ENCODE measurements around the gene PIMREG. TPM values are rescaled to one million over a fixed set of nuclear protein-coding genes. Genes with fewer than 3 reads are reported as not detected.
A peak's percentile ranks its signal among the peaks of the same experiment; 100 is the strongest.

PIMREG gene
- polyA plus RNA-seq, 3 donors = not detected

- H3K4me2 ChIP-seq (replicated peaks; ENCODE audit: extremely low read depth, low read length, poor library complexity, severe bottlenecking) = no peak overlapping the region
- no peak overlapping the region for H3K4me3 ChIP-seq (replicated peaks in 1 of 3; ENCODE audit: low read depth in 2 of 3, low read length in 3 of 3)
- H3K9me3 ChIP-seq (replicated peaks in 1 of 2; ENCODE audit: control insufficient read depth in 1 of 2, insufficient read depth in 1 of 2, low read length in 2 of 2) = no peaks in the 10 kb centered on the region
- no peaks in the 10 kb centered on the region for H3K36me3 ChIP-seq (replicated peaks in 1 of 2; ENCODE audit: control insufficient read depth in 1 of 2, insufficient read depth in 2 of 2, low read length in 2 of 2)
- TF ChIP-seq CTCF (IDR thresholded peaks at IDR 0.05) = no peak
- intact Hi-C loops (cut with micrococcal nuclease) = no loop called here
- 95% methylated on average over 23 of the region's 23 CpGs for WGBS (ENCODE audit: insufficient coverage)
- Mint-ChIP-seq H3K27me3 (ENCODE audit: low read depth in 3 of 3) (peaks cover 2 to 10% (median 6%) of the 10 kb centered on the region in 3 donors), H3K36me3 (no peaks in the 10 kb centered on the region), H3K4me1 (no peaks in the 10 kb centered on the region), H3K27ac (peak overlapping the region in 1 of 7 donors; percentile 17), H3K4me3 (no peak overlapping the region), H3K9me3 (no peaks in the 10 kb centered on the region)
- H3K9ac ChIP-seq (ENCODE audit: insufficient read depth, low read length, poor library complexity, severe bottlenecking) = no peak overlapping the region
- H3K27ac ChIP-seq (ENCODE audit: low read depth in 1 of 2, low read length in 2 of 2) = no peak overlapping the region
- no peaks in the 10 kb centered on the region for H3K79me2 ChIP-seq (ENCODE audit: insufficient read depth, low read length)
- no peak for DNase-seq
- no peak overlapping the region for H2AFZ ChIP-seq (ENCODE audit: insufficient read depth, low read depth, low read length, poor library complexity, severe bottlenecking)
- H3K4me1 ChIP-seq (ENCODE audit: control insufficient read depth in 1 of 2, insufficient read depth in 2 of 2, low read length in 2 of 2) = no peaks in the 10 kb centered on the region
- H4K20me1 ChIP-seq (ENCODE audit: insufficient read depth, low read length) = no peaks in the 10 kb centered on the region
- H3K27me3 ChIP-seq (ENCODE audit: control insufficient read depth in 2 of 2, insufficient read depth in 2 of 2, low read length in 2 of 2) = no peaks in the 10 kb centered on the region
Measured at GRCh38 chr17:6468051-6468790, 24.0 kb downstream of the PIMREG start.

- Histone ChIP-seq H3K4me1 (ENCODE audit: control insufficient read depth in 1 of 2, insufficient read depth in 2 of 2, low read length in 2 of 2) (no peaks in the 10 kb centered on the region), H3K36me3 (replicated peaks in 1 of 2; ENCODE audit: control insufficient read depth in 1 of 2, insufficient read depth in 2 of 2, low read length in 2 of 2) (no peaks in the 10 kb centered on the region), H3K4me2 (replicated peaks; ENCODE audit: extremely low read depth, low read length, poor library complexity, severe bottlenecking) (no peak overlapping the region), H2AFZ (ENCODE audit: insufficient read depth, low read depth, low read length, poor library complexity, severe bottlenecking) (no peak overlapping the region), H4K20me1 (ENCODE audit: insufficient read depth, low read length) (no peaks in the 10 kb centered on the region), H3K79me2 (ENCODE audit: insufficient read depth, low read length) (no peaks in the 10 kb centered on the region), H3K27me3 (ENCODE audit: control insufficient read depth in 2 of 2, insufficient read depth in 2 of 2, low read length in 2 of 2) (no peaks in the 10 kb centered on the region), H3K9ac (ENCODE audit: insufficient read depth, low read length, poor library complexity, severe bottlenecking) (no peak overlapping the region), H3K27ac (ENCODE audit: low read depth in 1 of 2, low read length in 2 of 2) (no peak overlapping the region), H3K9me3 (replicated peaks in 1 of 2; ENCODE audit: control insufficient read depth in 1 of 2, insufficient read depth in 1 of 2, low read length in 2 of 2) (no peaks in the 10 kb centered on the region), H3K4me3 (replicated peaks in 1 of 3; ENCODE audit: low read depth in 2 of 3, low read length in 3 of 3) (no peak overlapping the region)
- Mint-ChIP-seq H3K27ac (no peak overlapping the region), H3K27me3 (ENCODE audit: low read depth in 3 of 3) (peaks cover 6 to 11% (median 9%) of the 10 kb centered on the region in 3 donors), H3K9me3 (no peaks in the 10 kb centered on the region), H3K4me1 (no peaks in the 10 kb centered on the region), H3K36me3 (no peaks in the 10 kb centered on the region), H3K4me3 (no peak overlapping the region)
- no peak for TF ChIP-seq CTCF (IDR thresholded peaks at IDR 0.05)
- WGBS (ENCODE audit: insufficient coverage) = 91% methylated on average over 17 of the region's 24 CpGs
- intact Hi-C loops (cut with micrococcal nuclease) = loop anchor here (5.0 to 10.0 kb wide), 2 partner anchors 175 to 332 kb away; partner anchors contain the start of genes KIAA0753 (in 1 of the 2) and TXNDC17 (in 1 of the 2)
- DNase-seq = no peak
Measured at GRCh38 chr17:6470146-6470718, 26.0 kb downstream of the PIMREG start.
